Smooth muscle cell of the umbilical artery (primary cell): ENCODE measurements around the gene PIGO. TPM values are rescaled to one million over a fixed set of nuclear protein-coding genes. Genes with fewer than 3 reads are reported as not detected.

ENCODE experiments used
- total RNA-seq: library from RNA; depleted of rRNA; stranded (reverse); fragments of >200 nt; gene quantifications from 2 replicates; pipeline ENCODE4 v1.2.3, GENCODE V29; 2014

Gene PIGO
- 14.0 and 20.2 TPM in 2 replicates for total RNA-seq

GRCh38 chr9:35096035-35096849 is at the start of gene PIGO:
TSS of gene PIGO (minus strand) at chr9:35096591. CDS start at chr9:35095565, 1,026 bp downstream.

GRCh38 chr9:35115680-35116538 is 19.5 kb upstream of the PIGO start, which contains the start of gene ATOSB:
TSS of gene ATOSB (minus strand) at chr9:35115862. CDS start at chr9:35108274, 7,588 bp downstream.

GRCh38 chr9:35102769-35103659 is 6.6 kb upstream of the PIGO start, which contains the start of gene STOML2:
TSS of gene STOML2 (minus strand) at chr9:35103131. CDS start at chr9:35103094, 37 bp downstream.

GRCh38 chr9:35079426-35080341 is 16.7 kb downstream of the PIGO start, which contains the start of gene FANCG:
TSS of gene FANCG (minus strand) at chr9:35079942. CDS start at chr9:35079524, 418 bp downstream.

GRCh38 chr9:35072461-35073278 is 23.7 kb downstream of the PIGO start, which contains the start of gene VCP:
TSS of gene VCP (minus strand) at chr9:35072625. CDS start at chr9:35072353, 272 bp downstream.

Other genes starting within 250 kb of the PIGO start
- 0.05 and 0.30 TPM in 2 replicates for gene PHF24, start 138.3 kb downstream of the PIGO start, total RNA-seq
- 13.4 and 15.4 TPM in 2 replicates for gene DNAJB5, start 106.8 kb downstream of the PIGO start, total RNA-seq
- 492 and 516 TPM in 2 replicates for gene VCP, start 24.0 kb downstream of the PIGO start, total RNA-seq
- gene FANCG, start 16.6 kb downstream of the PIGO start, total RNA-seq: 6.8 and 13.4 TPM in 2 replicates
- 109 and 124 TPM in 2 replicates for gene STOML2, start 6.5 kb upstream of the PIGO start, total RNA-seq
- gene ATOSB, start 19.3 kb upstream of the PIGO start, total RNA-seq: 37.7 and 55.5 TPM in 2 replicates
- gene UNC13B, start 65.4 kb upstream of the PIGO start, total RNA-seq: 43.7 and 64.1 TPM in 2 replicates